K562 (cell line): ENCODE measurements around the gene MRPS15. TPM values are rescaled to one million over a fixed set of nuclear protein-coding genes. Genes with fewer than 3 reads are reported as not detected.

Experiments
- BACH1 ChIP-seq: fragments of 200-800 bp; sonication (Bioruptor generic); IDR thresholded peaks from 2 replicates; pipeline ENCODE4 v1.6.1; 2016; ENCODE audit warnings: missing genetic modification characterization, missing compliant biosample characterization
- BRD9 ChIP-seq: fragments of 450-650 bp; IDR thresholded peaks from 2 replicates; pipeline ENCODE4 v1.6.1; 2018; ENCODE audit warnings: low read depth; ENCODE audit not compliant: partially characterized antibody
- ELF4 ChIP-seq: fragments of 450-650 bp; formaldehyde crosslinking; IDR thresholded peaks from 2 replicates; pipeline ENCODE4 v1.4.0; 2022; ENCODE audit warnings: missing genetic modification characterization
- GATAD2B ChIP-seq: fragments of 450-650 bp; IDR thresholded peaks from 2 replicates; pipeline ENCODE4 v1.6.1; 2017; ENCODE audit warnings: mild to moderate bottlenecking, borderline replicate concordance
- HCFC1 ChIP-seq: IDR thresholded peaks from 2 replicates; pipeline ENCODE4 v1.6.1; 2012; ENCODE audit warnings: low read depth, low read length, improper control_type of control experiment
- LARP7 ChIP-seq: fragments of 450-650 bp; IDR thresholded peaks from 2 replicates; pipeline ENCODE4 v1.6.1; 2016
- MBD2 ChIP-seq: sonication (generic); IDR thresholded peaks from 2 replicates; pipeline ENCODE4 v1.6.1; 2016; ENCODE audit warnings: low read depth, borderline replicate concordance
- MCM3 ChIP-seq: fragments of 450-650 bp; IDR thresholded peaks from 2 replicates; pipeline ENCODE4 v1.6.1; 2016
- NFRKB ChIP-seq: fragments of 450-650 bp; IDR thresholded peaks from 2 replicates; pipeline ENCODE4 v1.6.1; 2016; ENCODE audit warnings: low read depth
- OTX1 ChIP-seq: fragments of 450-650 bp; formaldehyde crosslinking; IDR thresholded peaks from 2 replicates; pipeline ENCODE4 v1.4.0; 2022; ENCODE audit warnings: mild to moderate bottlenecking
- SAP30 ChIP-seq: fragments of 200-600 bp; sonication (generic); IDR thresholded peaks from 2 replicates; pipeline ENCODE4 v1.6.1; 2012; ENCODE audit warnings: borderline replicate concordance, low read depth, mild to moderate bottlenecking, moderate library complexity, low read length, control low read depth, inconsistent platforms; ENCODE audit not compliant: insufficient read depth, poor library complexity, severe bottlenecking
- SMARCC2 ChIP-seq: fragments of 450-650 bp; IDR thresholded peaks from 2 replicates; pipeline ENCODE4 v1.6.1; 2017; ENCODE audit warnings: antibody characterized with exemption, moderate library complexity, mild to moderate bottlenecking, low read depth
- SNRNP70 ChIP-seq: fragments of 200-400 bp; formaldehyde crosslinking; optimal IDR thresholded peaks from 2 replicates; pipeline ENCODE3; 2017; ENCODE audit warnings: low read depth, low read length
- SRSF9 ChIP-seq: fragments of 200-400 bp; formaldehyde crosslinking; IDR thresholded peaks from 2 replicates; pipeline ENCODE4 v1.6.1; 2017; ENCODE audit warnings: low read depth, low read length, borderline replicate concordance
- STAT6 ChIP-seq: sonication (generic); formaldehyde crosslinking; IDR thresholded peaks from 2 replicates; pipeline ENCODE4 v1.8.1; 2023; ENCODE audit warnings: mild to moderate bottlenecking, missing genetic modification reagents
- ZNF316 ChIP-seq: fragments of 450-650 bp; IDR thresholded peaks from 2 replicates; pipeline ENCODE4 v1.6.1; 2016
- ZNF584 ChIP-seq: fragments of 200-800 bp; sonication (Bioruptor generic); IDR thresholded peaks from 2 replicates; pipeline ENCODE4 v1.6.1; 2016; ENCODE audit warnings: low read depth, mild to moderate bottlenecking, missing genetic modification characterization, missing compliant biosample characterization
- ZNF778 ChIP-seq: fragments of 450-650 bp; formaldehyde crosslinking; IDR thresholded peaks from 2 replicates; pipeline ENCODE4 v1.4.0; 2020; ENCODE audit warnings: mild to moderate bottlenecking, moderate library complexity
- polyA plus RNA-seq, 8 experiments: library from polyadenylated mRNA; depleted of rRNA in 4 of 8; stranded (reverse) in 5 of 8; unstranded in 3 of 8; fragments of >200 nt; fragmentation: Nextera tagmentation in 2 of 8; fragmentation: Illumina TruSeq in 1 of 8; extraction: Ambion mirVana in 2 of 8; extraction: Trizol in 1 of 8; gene quantifications; 2 replicates each; pipeline versions ENCODE4 v1.2.1 to v1.2.3, GENCODE V29; 2011 to 2014; ENCODE audit warnings: inconsistent platforms in 1 of 8, missing spikeins in 1 of 8
- total RNA-seq, 7 experiments: library from RNA; depleted of rRNA in 6 of 7; stranded (reverse); fragments of >200 nt in 6 of 7; fragmentation: Illumina TruSeq in 2 of 7; extraction: Trizol in 2 of 7; gene quantifications; 2 replicates each; pipeline versions ENCODE4 v1.2.1 to v1.2.3, GENCODE V29; 2011 to 2021; ENCODE audit warnings: low replicate concordance in 1 of 7
- TF ChIP-seq, protein P1 (sequence below): fragments of 200-800 bp; sonication (Bioruptor generic); IDR thresholded peaks from 2 replicates; pipeline ENCODE4 v1.6.1; 2017; ENCODE audit warnings: missing genetic modification characterization, missing compliant biosample characterization
- TF ChIP-seq, protein P2 (sequence below): sonication (generic); formaldehyde crosslinking; IDR thresholded peaks from 2 replicates; pipeline ENCODE4 v1.8.1; 2022; ENCODE audit warnings: missing genetic modification reagents
- TF ChIP-seq, protein P3 (sequence below): fragments of 250-450 bp; sonication (Bioruptor Pico); IDR thresholded peaks from 2 replicates; pipeline ENCODE4 v1.4.0; 2020; ENCODE audit warnings: mild to moderate bottlenecking, moderate library complexity, borderline replicate concordance

MRPS15 gene
- total and polyA plus RNA-seq, 9 of the 15 experiments (the other 6 are each of a cell fraction or from before 2014, with no cell fraction given) = 62.9 to 286 (median 149) TPM

- TF ChIP-seq, protein P1, sequence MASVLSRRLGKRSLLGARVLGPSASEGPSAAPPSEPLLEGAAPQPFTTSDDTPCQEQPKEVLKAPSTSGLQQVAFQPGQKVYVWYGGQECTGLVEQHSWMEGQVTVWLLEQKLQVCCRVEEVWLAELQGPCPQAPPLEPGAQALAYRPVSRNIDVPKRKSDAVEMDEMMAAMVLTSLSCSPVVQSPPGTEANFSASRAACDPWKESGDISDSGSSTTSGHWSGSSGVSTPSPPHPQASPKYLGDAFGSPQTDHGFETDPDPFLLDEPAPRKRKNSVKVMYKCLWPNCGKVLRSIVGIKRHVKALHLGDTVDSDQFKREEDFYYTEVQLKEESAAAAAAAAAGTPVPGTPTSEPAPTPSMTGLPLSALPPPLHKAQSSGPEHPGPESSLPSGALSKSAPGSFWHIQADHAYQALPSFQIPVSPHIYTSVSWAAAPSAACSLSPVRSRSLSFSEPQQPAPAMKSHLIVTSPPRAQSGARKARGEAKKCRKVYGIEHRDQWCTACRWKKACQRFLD = no peak
- peak; percentile 80; the same call in 1 of the 2 replicates for TF ChIP-seq OTX1
- no peak for TF ChIP-seq SAP30
- TF ChIP-seq GATAD2B = no peak
- no peak for TF ChIP-seq SRSF9
- TF ChIP-seq, protein P2, sequence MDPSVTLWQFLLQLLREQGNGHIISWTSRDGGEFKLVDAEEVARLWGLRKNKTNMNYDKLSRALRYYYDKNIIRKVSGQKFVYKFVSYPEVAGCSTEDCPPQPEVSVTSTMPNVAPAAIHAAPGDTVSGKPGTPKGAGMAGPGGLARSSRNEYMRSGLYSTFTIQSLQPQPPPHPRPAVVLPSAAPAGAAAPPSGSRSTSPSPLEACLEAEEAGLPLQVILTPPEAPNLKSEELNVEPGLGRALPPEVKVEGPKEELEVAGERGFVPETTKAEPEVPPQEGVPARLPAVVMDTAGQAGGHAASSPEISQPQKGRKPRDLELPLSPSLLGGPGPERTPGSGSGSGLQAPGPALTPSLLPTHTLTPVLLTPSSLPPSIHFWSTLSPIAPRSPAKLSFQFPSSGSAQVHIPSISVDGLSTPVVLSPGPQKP = no peak
- TF ChIP-seq MCM3 = no peak
- no peak for TF ChIP-seq SNRNP70
- no peak for TF ChIP-seq NFRKB
- no peak for TF ChIP-seq BRD9
- no peak for TF ChIP-seq ZNF778
- no peak for TF ChIP-seq BACH1 (tag)
- no peak for TF ChIP-seq ZNF316
- TF ChIP-seq HCFC1 = no peak
- no peak for TF ChIP-seq STAT6
- no peak for TF ChIP-seq SMARCC2
- no peak for TF ChIP-seq ZNF584
- peak; percentile 92 for TF ChIP-seq LARP7
- TF ChIP-seq ELF4 (CRISPR knock-in tag) = peak; percentile 83; the same call in 1 of the 2 replicates
- TF ChIP-seq MBD2 = no peak
- TF ChIP-seq, protein P3, sequence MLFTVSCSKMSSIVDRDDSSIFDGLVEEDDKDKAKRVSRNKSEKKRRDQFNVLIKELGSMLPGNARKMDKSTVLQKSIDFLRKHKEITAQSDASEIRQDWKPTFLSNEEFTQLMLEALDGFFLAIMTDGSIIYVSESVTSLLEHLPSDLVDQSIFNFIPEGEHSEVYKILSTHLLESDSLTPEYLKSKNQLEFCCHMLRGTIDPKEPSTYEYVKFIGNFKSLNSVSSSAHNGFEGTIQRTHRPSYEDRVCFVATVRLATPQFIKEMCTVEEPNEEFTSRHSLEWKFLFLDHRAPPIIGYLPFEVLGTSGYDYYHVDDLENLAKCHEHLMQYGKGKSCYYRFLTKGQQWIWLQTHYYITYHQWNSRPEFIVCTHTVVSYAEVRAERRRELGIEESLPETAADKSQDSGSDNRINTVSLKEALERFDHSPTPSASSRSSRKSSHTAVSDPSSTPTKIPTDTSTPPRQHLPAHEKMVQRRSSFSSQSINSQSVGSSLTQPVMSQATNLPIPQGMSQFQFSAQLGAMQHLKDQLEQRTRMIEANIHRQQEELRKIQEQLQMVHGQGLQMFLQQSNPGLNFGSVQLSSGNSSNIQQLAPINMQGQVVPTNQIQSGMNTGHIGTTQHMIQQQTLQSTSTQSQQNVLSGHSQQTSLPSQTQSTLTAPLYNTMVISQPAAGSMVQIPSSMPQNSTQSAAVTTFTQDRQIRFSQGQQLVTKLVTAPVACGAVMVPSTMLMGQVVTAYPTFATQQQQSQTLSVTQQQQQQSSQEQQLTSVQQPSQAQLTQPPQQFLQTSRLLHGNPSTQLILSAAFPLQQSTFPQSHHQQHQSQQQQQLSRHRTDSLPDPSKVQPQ (CRISPR knock-in tag) = no peak
Measured at GRCh38 chr1:36420836-36421317, 43.3 kb downstream of the MRPS15 start (continued).
